Liver (tissue), 9 donors: ENCODE results near the gene MGAT4A. TPM values are rescaled to one million over a fixed set of nuclear protein-coding genes. Genes with fewer than 3 reads are reported as not detected.

Experiments used
- DNase-seq: peaks from one replicate; pipeline ENCODE4 v3.0.0-alpha.2; 2017; ENCODE audit warnings: low spot score
- H3K27ac ChIP-seq, 2 donors: one replicate each; pipeline ENCODE4 v1.7.0; 2013; ENCODE audit warnings: inconsistent platforms in 2 of 2, low read length in 2 of 2, control low read depth in 1 of 2, low read depth in 1 of 2, mild to moderate bottlenecking in 1 of 2
- H3K27me3 ChIP-seq, 4 donors: one replicate each; pipeline versions ENCODE4 v1.6.1 to v1.7.0; 2013; ENCODE audit warnings: low read length in 3 of 4, inconsistent platforms in 1 of 4, mild to moderate bottlenecking in 1 of 4, moderate library complexity in 1 of 4; ENCODE audit not compliant: control insufficient read depth in 4 of 4, insufficient read depth in 4 of 4
- H3K36me3 ChIP-seq, 4 donors: one replicate each; pipeline versions ENCODE4 v1.6.1 to v1.7.0; 2013; ENCODE audit warnings: low read length in 3 of 4, mild to moderate bottlenecking in 3 of 4, low read depth in 1 of 4, moderate library complexity in 1 of 4; ENCODE audit not compliant: control insufficient read depth in 4 of 4, insufficient read depth in 3 of 4
- H3K4me1 ChIP-seq, 4 donors: one replicate each; pipeline versions ENCODE4 v1.6.1 to v1.7.0; 2013; ENCODE audit warnings: low read length in 3 of 4, mild to moderate bottlenecking in 3 of 4, moderate library complexity in 1 of 4; ENCODE audit not compliant: control insufficient read depth in 4 of 4, insufficient read depth in 4 of 4
- H3K4me3 ChIP-seq, 3 donors: one replicate each; pipeline versions ENCODE4 v1.6.1 to v1.7.0; 2013; ENCODE audit warnings: low read length in 3 of 3, control low read depth in 1 of 3, low read depth in 1 of 3, mild to moderate bottlenecking in 1 of 3
- H3K9ac ChIP-seq, 2 donors: one replicate each; pipeline ENCODE4 v1.7.0; 2013; ENCODE audit warnings: low read length in 2 of 2, mild to moderate bottlenecking in 2 of 2, moderate library complexity in 2 of 2, control low read depth in 1 of 2, low read depth in 1 of 2
- H3K9me3 ChIP-seq, 4 donors: one replicate each; pipeline versions ENCODE4 v1.6.1 to v1.7.0; 2013; ENCODE audit warnings: low read length in 3 of 4; ENCODE audit not compliant: control insufficient read depth in 4 of 4
- EGR1 ChIP-seq, 2 donors: IDR thresholded peaks; 2 replicates each; pipeline ENCODE4 v1.6.1; 2016 to 2018; ENCODE audit warnings: antibody characterized with exemption in 2 of 2, low read depth in 2 of 2
- FOXA2 ChIP-seq: IDR thresholded peaks from 2 replicates; pipeline ENCODE4 v1.6.1; 2016; ENCODE audit warnings: antibody characterized with exemption
- HNF4A ChIP-seq, 2 donors: conservative IDR thresholded peaks; 2 replicates each; pipeline ENCODE4 v1.6.1; 2016; ENCODE audit warnings: antibody characterized with exemption in 2 of 2, mild to moderate bottlenecking in 2 of 2
- HNF4G ChIP-seq: IDR thresholded peaks from 2 replicates; pipeline ENCODE4 v1.6.1; 2016; ENCODE audit warnings: antibody characterized with exemption
- JUND ChIP-seq, 2 donors: IDR thresholded peaks; 2 replicates each; pipeline ENCODE4 v1.6.1; 2016; ENCODE audit warnings: antibody characterized with exemption in 2 of 2
- NR2F2 ChIP-seq: IDR thresholded peaks from 2 replicates; pipeline ENCODE4 v1.6.1; 2016; ENCODE audit warnings: antibody characterized with exemption
- RAD21 ChIP-seq, 2 donors: IDR thresholded peaks; 2 replicates each; pipeline ENCODE4 v1.6.1; 2016; ENCODE audit warnings: antibody characterized with exemption in 2 of 2, mild to moderate bottlenecking in 2 of 2
- REST ChIP-seq: IDR thresholded peaks from 2 replicates; pipeline ENCODE4 v1.6.1; 2016; ENCODE audit warnings: antibody characterized with exemption, mild to moderate bottlenecking
- SP1 ChIP-seq: IDR thresholded peaks from 2 replicates; pipeline ENCODE4 v1.6.1; 2018; ENCODE audit warnings: antibody characterized with exemption, mild to moderate bottlenecking
- TAF1 ChIP-seq: conservative IDR thresholded peaks from 2 replicates; pipeline ENCODE4 v1.6.1; 2016; ENCODE audit warnings: antibody characterized with exemption, mild to moderate bottlenecking
- YY1 ChIP-seq: IDR thresholded peaks from 2 replicates; pipeline ENCODE4 v1.6.1; 2016; ENCODE audit warnings: antibody characterized with exemption, mild to moderate bottlenecking
- WGBS: extraction: QIAGEN DNeasy Blood & Tissue Kit; methylation state at CpG from one replicate; pipeline ENCODE4 v1.1.7; 2013; 5-methylcytosine and 5-hydroxymethylcytosine counted together
- polyA plus RNA-seq, 2 donors: library from polyadenylated mRNA; stranded (reverse) in 1 of 2; unstranded in 1 of 2; fragments of 200-250 nt in 1 of 2; fragments of >200 nt in 1 of 2; fragmentation: Nextera tagmentation in 1 of 2; extraction: Ambion mirVana in 1 of 2; gene quantifications; one replicate each; pipeline versions ENCODE4 v1.2.1 to v1.2.3, GENCODE V29; 2013 to 2015
- total RNA-seq, 2 donors: library from RNA; depleted of rRNA; stranded (reverse); fragments of >200 nt; gene quantifications; one replicate each; pipeline ENCODE4 v1.2.3, GENCODE V29; 2014
- TF ChIP-seq, protein P1 (sequence below): IDR thresholded peaks from 2 replicates; pipeline ENCODE4 v1.6.1; 2016; ENCODE audit warnings: antibody characterized with exemption
- TF ChIP-seq, protein P2 (sequence below): IDR thresholded peaks from 2 replicates; pipeline ENCODE4 v1.6.1; 2016; ENCODE audit warnings: antibody characterized with exemption
- TF ChIP-seq, protein P3 (sequence below): IDR thresholded peaks from 2 replicates; pipeline ENCODE4 v1.6.1; 2016; ENCODE audit warnings: antibody characterized with exemption
- donor health status: healthy.
- donor health status: healthy.
- donor health status: healthy.
- donor health status: healthy.
- donor health status: healthy.

MGAT4A gene
- total and polyA plus RNA-seq, 4 donors, result 2.7 to 17.3 (median 5.4) TPM

DNA sequence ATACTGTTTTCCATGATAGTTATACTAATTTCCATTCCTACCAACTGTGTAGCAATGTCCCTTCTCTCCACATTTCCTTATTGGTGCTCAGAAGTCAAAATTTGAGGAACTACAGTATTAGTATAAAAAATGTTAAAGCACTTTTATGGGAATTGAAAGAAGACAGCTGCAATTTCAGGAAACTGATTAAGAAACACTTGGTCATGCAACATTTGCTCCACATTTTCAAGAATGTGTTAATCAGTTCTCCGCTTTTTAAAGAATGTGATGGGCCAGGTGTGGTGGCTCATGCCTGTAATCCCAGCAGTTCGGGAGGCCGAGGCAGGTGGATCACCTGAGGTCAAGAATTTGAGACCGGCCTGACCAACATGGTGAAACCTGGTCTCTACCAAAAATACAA lies 33.6 kb upstream of the MGAT4A start:
- Histone ChIP-seq H3K27ac (no peak overlapping the region), H3K9me3 (no peaks in the 10 kb centered on the region), H3K4me1 (peaks cover 0 to 2% (median 0%) of the 10 kb centered on the region in 4 donors), H3K27me3 (no peaks in the 10 kb centered on the region), H3K36me3 (no peaks in the 10 kb centered on the region), H3K4me3 (no peak overlapping the region), H3K9ac (no peak overlapping the region)
- DNase-seq, result no peak
- TF ChIP-seq JUND (IDR thresholded peaks at IDR 0.05) (no peak), YY1 (no peak)
- WGBS, result 88% methylated on average over 4 of the region's 4 CpGs

- Histone ChIP-seq H3K27ac (no peak overlapping the region), H3K9me3 (no peaks in the 10 kb centered on the region), H3K9ac (no peak overlapping the region), H3K36me3 (no peaks in the 10 kb centered on the region), H3K4me1 (no peaks in the 10 kb centered on the region), H3K4me3 (no peak overlapping the region), H3K27me3 (no peaks in the 10 kb centered on the region)
- DNase-seq, result no peak
- TF ChIP-seq, protein P1, sequence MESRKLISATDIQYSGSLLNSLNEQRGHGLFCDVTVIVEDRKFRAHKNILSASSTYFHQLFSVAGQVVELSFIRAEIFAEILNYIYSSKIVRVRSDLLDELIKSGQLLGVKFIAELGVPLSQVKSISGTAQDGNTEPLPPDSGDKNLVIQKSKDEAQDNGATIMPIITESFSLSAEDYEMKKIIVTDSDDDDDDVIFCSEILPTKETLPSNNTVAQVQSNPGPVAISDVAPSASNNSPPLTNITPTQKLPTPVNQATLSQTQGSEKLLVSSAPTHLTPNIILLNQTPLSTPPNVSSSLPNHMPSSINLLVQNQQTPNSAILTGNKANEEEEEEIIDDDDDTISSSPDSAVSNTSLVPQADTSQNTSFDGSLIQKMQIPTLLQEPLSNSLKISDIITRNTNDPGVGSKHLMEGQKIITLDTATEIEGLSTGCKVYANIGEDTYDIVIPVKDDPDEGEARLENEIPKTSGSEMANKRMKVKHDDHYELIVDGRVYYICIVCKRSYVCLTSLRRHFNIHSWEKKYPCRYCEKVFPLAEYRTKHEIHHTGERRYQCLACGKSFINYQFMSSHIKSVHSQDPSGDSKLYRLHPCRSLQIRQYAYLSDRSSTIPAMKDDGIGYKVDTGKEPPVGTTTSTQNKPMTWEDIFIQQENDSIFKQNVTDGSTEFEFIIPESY, result no peak
- TF ChIP-seq TAF1, result no peak
- TF ChIP-seq, protein P2, sequence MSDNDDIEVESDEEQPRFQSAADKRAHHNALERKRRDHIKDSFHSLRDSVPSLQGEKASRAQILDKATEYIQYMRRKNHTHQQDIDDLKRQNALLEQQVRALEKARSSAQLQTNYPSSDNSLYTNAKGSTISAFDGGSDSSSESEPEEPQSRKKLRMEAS, result no peak
- TF ChIP-seq NR2F2, result no peak
- TF ChIP-seq HNF4G, result no peak
- no peak for TF ChIP-seq FOXA2
- no peak for TF ChIP-seq HNF4A (conservative IDR thresholded peaks at IDR 0.05)
- no peak for TF ChIP-seq EGR1 (IDR thresholded peaks at IDR 0.05; ENCODE audit: low read depth in 2 of 2)
- TF ChIP-seq RAD21 (IDR thresholded peaks at IDR 0.05), result no peak
- TF ChIP-seq, protein P3, sequence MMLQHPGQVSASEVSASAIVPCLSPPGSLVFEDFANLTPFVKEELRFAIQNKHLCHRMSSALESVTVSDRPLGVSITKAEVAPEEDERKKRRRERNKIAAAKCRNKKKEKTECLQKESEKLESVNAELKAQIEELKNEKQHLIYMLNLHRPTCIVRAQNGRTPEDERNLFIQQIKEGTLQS, result no peak
- TF ChIP-seq REST, result no peak
- no peak for TF ChIP-seq SP1
- TF ChIP-seq JUND (IDR thresholded peaks at IDR 0.05), result no peak
- 78% methylated on average over 6 of the region's 6 CpGs for WGBS
These were observed 32.4 kb upstream of the MGAT4A start for GRCh38 chr2:98763209-98763951.
